ENCODE measurements around the gene PSMA5. TPM values are rescaled to one million over a fixed set of nuclear protein-coding genes. Genes with fewer than 3 reads are reported as not detected.

PSMA5 gene
- total RNA-seq, 2 experiments from 2014 or later = 53.3 to 152 TPM

DNA sequence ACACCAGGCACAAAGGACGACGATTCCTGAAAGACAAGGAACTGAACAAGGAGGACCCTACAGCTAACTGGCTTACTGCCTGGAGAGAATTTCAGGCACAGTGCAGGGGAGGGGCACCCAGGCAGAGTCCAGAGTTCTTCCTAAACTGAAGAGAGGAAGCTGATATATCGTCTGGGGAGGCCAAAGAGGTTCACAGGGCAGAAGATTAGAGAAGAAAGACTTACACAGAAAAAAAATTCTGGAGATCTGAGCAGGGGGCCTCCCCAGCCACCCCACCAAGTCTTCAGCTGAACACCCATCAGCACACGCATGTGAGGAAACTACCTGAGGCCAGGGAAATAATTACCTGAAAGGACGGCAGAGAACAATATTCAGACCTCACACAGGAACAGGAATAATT lies 53.1 kb downstream of the PSMA5 start:
- H3K4me3 ChIP-seq (ENCODE audit: low read depth, low read length, poor library complexity, severe bottlenecking) = no peak overlapping the region
- H3K36me3 ChIP-seq (ENCODE audit: insufficient read depth, low read length) = peaks cover 13% of the 10 kb centered on the region
- DNase-seq (ENCODE audit: low spot score) = no peak
- no peaks in the 10 kb centered on the region for H3K9me3 ChIP-seq (ENCODE audit: low read length)
- intact Hi-C loops (cut with micrococcal nuclease; ENCODE audit: unreplicated experiment) = no loop called here
- no peak overlapping the region for H2AFZ ChIP-seq (ENCODE audit: low read length)
- H3K4me2 ChIP-seq (ENCODE audit: low read length) = no peak overlapping the region
- H4K20me1 ChIP-seq (ENCODE audit: insufficient read depth, low read length) = no peaks in the 10 kb centered on the region
- ChIA-PET POLR2A (interaction anchor here (0.9 to 1.2 kb wide), 2 partner anchors 9 to 23 kb away, joined by 4 to 10 read pairs; no protein-coding TSS in a partner anchor), CTCF (ENCODE audit: unreplicated experiment) (no interaction called here)
- no peak overlapping the region for H3K27ac ChIP-seq (ENCODE audit: low read depth, low read length, poor library complexity, severe bottlenecking)
- TF ChIP-seq, protein P1, sequence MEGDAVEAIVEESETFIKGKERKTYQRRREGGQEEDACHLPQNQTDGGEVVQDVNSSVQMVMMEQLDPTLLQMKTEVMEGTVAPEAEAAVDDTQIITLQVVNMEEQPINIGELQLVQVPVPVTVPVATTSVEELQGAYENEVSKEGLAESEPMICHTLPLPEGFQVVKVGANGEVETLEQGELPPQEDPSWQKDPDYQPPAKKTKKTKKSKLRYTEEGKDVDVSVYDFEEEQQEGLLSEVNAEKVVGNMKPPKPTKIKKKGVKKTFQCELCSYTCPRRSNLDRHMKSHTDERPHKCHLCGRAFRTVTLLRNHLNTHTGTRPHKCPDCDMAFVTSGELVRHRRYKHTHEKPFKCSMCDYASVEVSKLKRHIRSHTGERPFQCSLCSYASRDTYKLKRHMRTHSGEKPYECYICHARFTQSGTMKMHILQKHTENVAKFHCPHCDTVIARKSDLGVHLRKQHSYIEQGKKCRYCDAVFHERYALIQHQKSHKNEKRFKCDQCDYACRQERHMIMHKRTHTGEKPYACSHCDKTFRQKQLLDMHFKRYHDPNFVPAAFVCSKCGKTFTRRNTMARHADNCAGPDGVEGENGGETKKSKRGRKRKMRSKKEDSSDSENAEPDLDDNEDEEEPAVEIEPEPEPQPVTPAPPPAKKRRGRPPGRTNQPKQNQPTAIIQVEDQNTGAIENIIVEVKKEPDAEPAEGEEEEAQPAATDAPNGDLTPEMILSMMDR (conservative IDR thresholded peaks at IDR 0.05; ENCODE audit: low read length) = no peak
- TF ChIP-seq EZH2phosphoT487 (IDR thresholded peaks at IDR 0.05; ENCODE audit: borderline replicate concordance, low read depth, low read length) = no peak
- H3K79me2 ChIP-seq (ENCODE audit: insufficient read depth, low read depth, low read length) = peaks cover 36% of the 10 kb centered on the region; the same call in 1 of the 2 replicates
- peaks cover 42% of the 10 kb centered on the region for H3K4me1 ChIP-seq (ENCODE audit: insufficient read depth, low read length, poor library complexity, severe bottlenecking)
- no peaks in the 10 kb centered on the region for H3K9me2 ChIP-seq (ENCODE audit: insufficient read depth, low read length)
- no TSS peak for BruUV-seq (replicated peaks)

DNA sequence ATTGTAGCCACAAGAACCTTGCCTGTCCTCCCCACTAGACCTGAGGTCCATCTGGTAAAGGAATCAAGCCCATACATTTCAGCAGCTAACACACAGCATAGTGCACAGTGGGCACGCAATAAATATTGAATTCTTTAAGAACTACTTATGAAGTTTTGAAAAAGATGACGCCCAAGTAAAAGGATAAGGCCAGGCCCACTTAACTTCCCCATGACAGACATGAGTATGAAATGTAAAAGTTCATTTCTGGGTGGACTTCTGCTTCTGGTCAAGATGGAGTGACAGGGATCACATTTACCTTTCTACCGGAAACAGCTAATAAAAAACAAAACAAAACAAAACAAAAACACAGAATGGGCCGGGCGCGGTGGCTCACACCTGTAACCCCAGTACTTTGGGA lies 54.0 kb downstream of the PSMA5 start:
- Histone ChIP-seq H3K79me2 (ENCODE audit: insufficient read depth, low read depth, low read length) (peaks cover 29% of the 10 kb centered on the region; the same call in 1 of the 2 replicates), H3K4me3 (ENCODE audit: low read depth, low read length, poor library complexity, severe bottlenecking) (no peak overlapping the region), H3K4me1 (ENCODE audit: insufficient read depth, low read length, poor library complexity, severe bottlenecking) (peaks cover 33% of the 10 kb centered on the region), H3K27ac (ENCODE audit: low read depth, low read length, poor library complexity, severe bottlenecking) (no peak overlapping the region), H3K9me3 (ENCODE audit: low read length) (no peaks in the 10 kb centered on the region), H3K36me3 (ENCODE audit: insufficient read depth, low read length) (peaks cover 18% of the 10 kb centered on the region), H4K20me1 (ENCODE audit: insufficient read depth, low read length) (no peaks in the 10 kb centered on the region), H2AFZ (ENCODE audit: low read length) (no peak overlapping the region), H3K4me2 (ENCODE audit: low read length) (no peak overlapping the region), H3K9me2 (ENCODE audit: insufficient read depth, low read length) (no peaks in the 10 kb centered on the region)
- intact Hi-C loops (cut with micrococcal nuclease; ENCODE audit: unreplicated experiment) = no loop called here
- DNase-seq (ENCODE audit: low spot score) = no peak
- BruUV-seq (replicated peaks) = no TSS peak
- TF ChIP-seq EZH2phosphoT487 (IDR thresholded peaks at IDR 0.05; ENCODE audit: borderline replicate concordance, low read depth, low read length) = no peak
- TF ChIP-seq, protein P1 (conservative IDR thresholded peaks at IDR 0.05; ENCODE audit: low read length) = no peak
- ChIA-PET CTCF (ENCODE audit: unreplicated experiment) (no interaction called here), POLR2A (interaction anchor here (0.6 kb wide), 1 partner anchor 31 kb away, joined by 3 read pairs; no protein-coding TSS in a partner anchor)

DNA sequence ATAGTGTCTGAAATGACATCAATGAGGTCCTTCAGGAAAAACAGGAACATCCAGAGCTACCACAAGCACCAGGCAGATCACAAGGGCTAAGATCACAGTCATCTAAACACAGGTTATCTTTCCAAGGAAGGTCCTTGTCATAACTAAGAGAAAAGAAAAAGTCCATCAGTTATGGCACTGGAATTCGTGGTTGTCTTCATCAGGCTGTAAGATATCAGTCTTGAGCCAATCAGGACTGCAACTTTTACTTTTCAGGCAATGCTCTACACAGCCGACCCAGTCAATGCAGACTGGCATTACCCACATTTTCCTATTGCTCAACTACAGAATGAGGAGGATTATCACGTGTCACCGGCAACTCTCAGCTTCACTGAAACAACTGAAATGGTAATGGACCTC lies 54.9 kb downstream of the PSMA5 start:
- TF ChIP-seq EZH2phosphoT487 (IDR thresholded peaks at IDR 0.05; ENCODE audit: borderline replicate concordance, low read depth, low read length) = no peak
- TF ChIP-seq, protein P1 (conservative IDR thresholded peaks at IDR 0.05; ENCODE audit: low read length) = no peak
- Histone ChIP-seq H3K4me2 (ENCODE audit: low read length) (0 out of 2 replicates have a peak overlapping the region, but pooled peaks have one; percentile 16), H3K4me1 (ENCODE audit: insufficient read depth, low read length, poor library complexity, severe bottlenecking) (peaks cover 33% of the 10 kb centered on the region), H3K36me3 (ENCODE audit: insufficient read depth, low read length) (peaks cover 27% of the 10 kb centered on the region), H3K27ac (ENCODE audit: low read depth, low read length, poor library complexity, severe bottlenecking) (no peak overlapping the region), H3K9me3 (ENCODE audit: low read length) (no peaks in the 10 kb centered on the region), H4K20me1 (ENCODE audit: insufficient read depth, low read length) (no peaks in the 10 kb centered on the region), H3K4me3 (ENCODE audit: low read depth, low read length, poor library complexity, severe bottlenecking) (no peak overlapping the region), H2AFZ (ENCODE audit: low read length) (no peak overlapping the region), H3K79me2 (ENCODE audit: insufficient read depth, low read depth, low read length) (peaks cover 29% of the 10 kb centered on the region; the same call in 1 of the 2 replicates), H3K9me2 (ENCODE audit: insufficient read depth, low read length) (no peaks in the 10 kb centered on the region)
- no TSS peak for BruUV-seq (replicated peaks)
- intact Hi-C loops (cut with micrococcal nuclease; ENCODE audit: unreplicated experiment) = no loop called here
- no peak for DNase-seq (ENCODE audit: low spot score)
- POLR2A ChIA-PET = interaction anchor here (1.4 kb wide), 1 partner anchor 19 kb away, joined by 4 read pairs; no protein-coding TSS in a partner anchor
- CTCF ChIA-PET (ENCODE audit: unreplicated experiment) = no interaction called here

All from OCI-LY7 (cell line).